NCI-H1436 treated with DMSO at 0.1 percent for 48 hours (cell line): ENCODE results near the gene P2RY11.

Source experiments
- DNase-seq: peaks from one replicate; lab custom pipeline; 2025; lab: John Stamatoyannopoulos, UW

The P2RY11 gene, protein sequence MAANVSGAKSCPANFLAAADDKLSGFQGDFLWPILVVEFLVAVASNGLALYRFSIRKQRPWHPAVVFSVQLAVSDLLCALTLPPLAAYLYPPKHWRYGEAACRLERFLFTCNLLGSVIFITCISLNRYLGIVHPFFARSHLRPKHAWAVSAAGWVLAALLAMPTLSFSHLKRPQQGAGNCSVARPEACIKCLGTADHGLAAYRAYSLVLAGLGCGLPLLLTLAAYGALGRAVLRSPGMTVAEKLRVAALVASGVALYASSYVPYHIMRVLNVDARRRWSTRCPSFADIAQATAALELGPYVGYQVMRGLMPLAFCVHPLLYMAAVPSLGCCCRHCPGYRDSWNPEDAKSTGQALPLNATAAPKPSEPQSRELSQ

DNA sequence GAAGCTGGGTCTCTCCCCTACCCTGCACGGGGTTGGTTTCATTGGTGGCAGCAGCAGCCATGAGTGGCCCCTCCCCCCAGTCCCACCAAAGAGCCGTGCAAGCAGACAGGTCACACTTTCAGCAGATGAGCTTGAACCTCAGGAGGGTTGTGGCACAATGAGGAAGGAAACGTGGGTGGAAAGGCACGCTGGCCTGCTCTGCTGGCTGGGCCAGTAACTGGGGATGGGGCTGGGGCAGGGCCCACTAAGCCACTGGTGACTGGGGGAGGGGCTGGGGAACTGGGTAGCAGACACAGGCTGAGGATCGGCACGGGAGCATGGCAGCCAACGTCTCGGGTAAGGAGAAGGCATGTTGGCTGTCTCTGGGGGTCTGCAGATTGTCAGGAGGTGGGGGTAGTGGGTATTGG lies at the start of gene P2RY11:
TSS of gene P2RY11 (plus strand) at position 289 of the 407 bp plus-strand sequence. CDS start at position 318, 29 bp downstream.
- no peak for DNase-seq

DNA sequence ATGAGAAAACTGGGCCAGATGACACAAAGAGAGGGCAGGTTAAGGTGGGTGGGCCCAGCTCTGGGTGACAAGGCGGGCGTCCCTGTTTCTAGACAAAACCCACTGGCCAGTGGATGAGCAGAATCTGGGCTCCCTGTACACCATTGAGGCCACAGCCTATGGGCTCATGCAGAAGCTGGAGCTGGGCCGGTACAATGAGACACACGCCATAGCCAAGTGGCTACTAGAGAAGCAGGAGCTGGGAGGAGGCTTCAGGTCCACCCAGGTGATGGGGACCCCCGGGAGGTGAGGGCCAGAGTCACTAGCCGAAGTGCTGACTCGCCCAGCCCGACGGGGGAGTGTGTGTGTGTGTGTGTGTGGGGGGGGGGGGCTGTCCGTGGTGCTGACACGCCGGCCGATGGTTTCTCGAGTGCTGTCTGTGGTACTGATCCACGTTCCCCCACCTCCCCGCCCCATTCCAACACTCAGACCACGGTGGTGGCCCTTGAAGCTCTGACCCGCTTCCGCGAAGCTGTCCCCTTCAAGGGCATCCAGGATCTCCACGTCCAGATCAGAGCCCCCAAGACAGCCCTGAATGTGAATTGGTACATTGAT lies 49.7 kb upstream of the P2RY11 start:
- DNase-seq, result no peak

DNA sequence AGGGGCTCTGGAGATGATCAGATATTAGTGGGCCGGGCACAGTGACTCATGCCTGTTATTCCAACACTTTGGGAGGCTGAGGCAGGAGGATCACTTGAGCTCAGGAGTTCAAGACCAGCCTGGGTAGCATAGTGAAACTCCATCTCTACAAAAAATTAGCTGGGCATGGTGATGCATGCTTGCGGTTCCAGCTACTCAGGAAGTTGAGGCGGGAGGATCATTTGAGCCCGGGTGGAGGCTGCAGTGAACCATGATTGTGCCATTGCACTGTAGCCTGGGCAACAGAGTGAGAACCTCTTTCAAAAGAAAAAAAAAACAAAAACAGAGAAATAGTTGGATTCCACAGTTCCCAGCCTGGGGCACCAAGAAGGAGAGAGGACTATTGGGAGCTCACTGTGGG lies 43.3 kb upstream of the P2RY11 start:
- no peak for DNase-seq

DNA sequence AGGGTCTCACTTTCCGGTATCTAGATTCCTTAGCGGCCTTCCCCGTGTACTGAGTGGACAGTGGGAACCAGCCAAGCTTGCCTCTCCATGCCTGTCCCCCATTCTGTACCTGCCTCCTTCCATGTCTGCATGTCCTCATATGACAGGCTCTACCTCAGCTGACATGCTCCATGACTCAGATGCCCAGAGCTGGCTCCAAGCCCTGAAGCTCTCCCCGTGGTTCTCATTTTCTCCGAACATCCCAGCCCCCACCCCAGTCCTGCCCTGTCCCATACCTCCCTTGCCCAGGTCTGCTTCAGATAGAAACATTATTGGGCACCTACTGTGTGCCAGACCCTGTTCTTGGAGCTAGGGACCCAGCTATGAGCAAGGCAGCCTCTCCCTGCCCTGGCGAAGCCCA lies 42.4 kb upstream of the P2RY11 start:
- no peak for DNase-seq

DNA sequence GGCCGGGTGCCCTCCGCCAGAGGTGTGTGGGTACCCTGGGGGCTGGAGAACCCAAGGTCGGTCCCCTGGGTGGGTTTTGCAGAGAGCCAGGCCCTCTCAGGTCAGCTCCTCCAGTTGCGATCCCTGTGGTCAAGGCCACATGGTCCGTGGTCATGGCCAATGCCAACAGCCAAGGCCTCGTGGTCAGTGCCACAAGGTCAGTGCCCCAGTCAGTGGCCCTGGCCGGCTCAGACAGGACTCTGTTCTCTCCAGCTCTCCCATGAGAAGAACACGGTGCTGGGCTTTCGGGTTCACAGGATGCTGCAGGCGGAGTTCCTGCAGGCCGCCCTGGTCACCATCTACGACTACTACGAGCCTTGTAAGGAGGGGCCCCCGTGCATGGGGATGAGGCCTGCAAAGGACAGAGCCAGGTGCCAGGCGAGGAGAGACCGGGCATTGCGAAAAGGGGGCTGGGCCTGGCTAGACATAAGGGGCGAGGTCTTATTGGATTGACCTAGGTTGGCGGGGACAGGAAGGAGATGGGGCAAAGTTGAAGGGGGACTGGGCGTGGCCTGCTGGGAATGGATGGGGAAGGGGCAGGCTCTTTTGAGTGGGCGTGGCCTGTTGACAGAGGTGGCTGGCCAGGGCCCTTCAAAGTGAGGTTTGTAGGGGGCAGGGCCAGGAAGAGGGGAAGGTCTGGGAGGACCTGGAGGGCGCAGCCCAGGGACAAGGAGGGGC lies 40.6 kb upstream of the P2RY11 start:
- no peak for DNase-seq

DNA sequence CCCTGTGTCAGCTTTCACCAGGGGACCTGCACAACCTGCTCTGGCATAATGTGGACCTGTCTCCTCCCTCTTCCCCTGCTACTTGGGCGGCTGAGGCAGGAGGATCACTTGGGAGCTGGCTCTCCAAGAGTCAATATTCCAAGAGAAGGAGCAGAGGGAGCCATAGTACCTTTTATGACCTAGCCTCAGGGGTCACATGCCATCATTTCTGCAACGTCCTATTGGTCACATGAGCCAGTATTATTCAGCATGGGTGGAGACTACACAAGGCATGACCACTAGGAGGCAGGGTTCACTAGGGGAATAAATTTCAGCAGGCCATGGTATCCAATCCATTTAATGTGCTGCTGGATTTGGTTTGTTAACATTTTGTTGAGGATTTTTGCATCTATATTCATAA lies 37.3 kb upstream of the P2RY11 start:
- no peak for DNase-seq

DNA sequence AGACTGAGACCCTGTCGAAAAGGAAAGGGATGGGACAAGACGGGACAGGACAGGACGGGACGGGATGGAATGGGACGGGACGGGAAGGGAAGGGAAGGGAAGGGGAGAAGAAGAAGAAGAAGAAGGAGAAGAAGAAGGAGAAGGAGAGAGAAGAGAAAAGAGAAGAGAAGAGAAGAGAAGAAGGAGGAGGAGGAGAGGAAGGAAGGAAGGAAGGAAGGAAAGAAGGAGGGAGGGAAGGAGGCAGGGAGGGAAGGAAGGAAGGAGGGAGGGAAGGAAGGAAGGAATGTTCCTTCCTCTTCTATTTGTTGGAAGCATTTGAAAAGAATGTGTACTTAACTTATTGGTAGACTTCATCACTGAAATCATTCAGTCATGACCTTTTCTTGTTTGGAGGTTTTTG lies 35.0 kb upstream of the P2RY11 start:
- DNase-seq, result no peak

DNA sequence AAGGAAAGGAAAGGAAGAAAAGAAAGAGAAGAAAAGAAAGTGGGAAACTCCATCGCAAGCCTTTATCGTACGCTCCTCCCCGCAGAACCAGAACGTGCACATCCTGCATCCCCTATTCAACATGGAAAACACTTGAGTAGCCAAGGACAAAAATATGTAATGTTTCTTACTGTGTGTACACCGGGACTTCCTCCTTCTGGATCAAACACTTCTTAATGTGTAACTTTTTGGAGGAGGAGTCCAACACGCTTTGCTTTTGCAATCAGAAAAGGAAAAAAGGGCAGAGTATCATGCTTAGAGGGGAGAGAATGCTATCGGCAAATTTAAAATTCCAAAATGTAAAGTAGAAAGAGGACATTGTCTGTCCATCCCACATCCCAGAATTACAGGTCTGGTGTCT lies 33.2 kb upstream of the P2RY11 start:
- DNase-seq, result no peak

DNA sequence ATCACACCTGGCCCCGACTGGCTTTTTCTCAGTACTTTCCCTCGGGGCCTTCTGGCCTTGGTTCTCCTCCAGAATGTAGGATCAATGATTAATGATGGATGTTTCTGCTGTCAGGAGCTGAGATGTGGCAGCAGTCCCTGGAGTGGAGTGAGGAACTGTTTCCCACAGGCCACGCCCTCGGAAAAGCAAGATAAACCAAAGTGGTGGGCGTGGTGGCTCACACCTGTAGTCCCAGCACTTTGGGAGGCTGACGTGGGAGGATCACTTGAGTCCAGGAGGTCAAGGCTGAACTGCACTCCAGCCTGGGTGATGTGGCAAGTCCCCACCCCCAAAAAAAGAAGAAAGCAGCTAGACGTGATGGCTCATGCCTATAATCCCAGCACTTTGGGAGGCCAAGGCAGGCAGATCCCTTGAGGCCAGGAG lies 32.5 kb upstream of the P2RY11 start:
- no peak for DNase-seq

DNA sequence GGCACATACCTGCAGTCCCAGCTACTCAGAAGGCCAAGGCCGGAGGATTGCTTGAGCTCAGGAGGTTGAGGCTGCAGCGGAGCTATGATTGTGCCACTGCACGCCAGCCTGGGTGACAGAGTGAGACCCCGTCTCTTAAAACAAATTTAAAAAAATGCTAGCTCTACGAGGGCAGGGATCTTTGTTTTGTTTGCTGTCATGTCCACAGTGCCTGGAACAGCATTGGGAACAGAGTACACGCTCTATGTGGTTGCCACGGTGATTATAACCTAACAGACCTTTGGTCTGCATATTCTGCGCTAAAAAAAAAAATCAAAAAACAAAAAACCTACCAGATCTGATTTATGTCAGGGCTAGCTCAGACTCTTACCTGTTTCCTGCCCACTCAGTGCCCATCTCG lies 27.6 kb upstream of the P2RY11 start:
- no peak for DNase-seq

DNA sequence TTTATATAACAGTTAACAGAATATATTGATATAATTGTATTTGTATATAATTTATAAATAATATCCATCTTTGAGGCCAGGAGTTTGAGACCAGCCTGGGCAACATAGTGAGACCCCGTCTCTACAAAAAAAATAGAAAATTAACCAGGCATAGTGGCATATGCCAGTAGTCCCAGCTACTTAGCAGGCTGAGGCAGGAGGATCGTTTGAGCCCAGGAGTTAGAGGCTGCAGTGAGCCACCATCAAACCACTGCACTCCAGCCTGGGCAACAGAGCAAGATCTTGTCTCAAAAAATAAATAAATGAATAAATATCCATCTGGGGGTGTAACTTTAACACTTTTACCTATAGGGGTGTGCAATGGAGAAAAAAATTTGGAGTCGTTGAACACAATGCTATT lies 26.7 kb upstream of the P2RY11 start:
- DNase-seq, result no peak

DNA sequence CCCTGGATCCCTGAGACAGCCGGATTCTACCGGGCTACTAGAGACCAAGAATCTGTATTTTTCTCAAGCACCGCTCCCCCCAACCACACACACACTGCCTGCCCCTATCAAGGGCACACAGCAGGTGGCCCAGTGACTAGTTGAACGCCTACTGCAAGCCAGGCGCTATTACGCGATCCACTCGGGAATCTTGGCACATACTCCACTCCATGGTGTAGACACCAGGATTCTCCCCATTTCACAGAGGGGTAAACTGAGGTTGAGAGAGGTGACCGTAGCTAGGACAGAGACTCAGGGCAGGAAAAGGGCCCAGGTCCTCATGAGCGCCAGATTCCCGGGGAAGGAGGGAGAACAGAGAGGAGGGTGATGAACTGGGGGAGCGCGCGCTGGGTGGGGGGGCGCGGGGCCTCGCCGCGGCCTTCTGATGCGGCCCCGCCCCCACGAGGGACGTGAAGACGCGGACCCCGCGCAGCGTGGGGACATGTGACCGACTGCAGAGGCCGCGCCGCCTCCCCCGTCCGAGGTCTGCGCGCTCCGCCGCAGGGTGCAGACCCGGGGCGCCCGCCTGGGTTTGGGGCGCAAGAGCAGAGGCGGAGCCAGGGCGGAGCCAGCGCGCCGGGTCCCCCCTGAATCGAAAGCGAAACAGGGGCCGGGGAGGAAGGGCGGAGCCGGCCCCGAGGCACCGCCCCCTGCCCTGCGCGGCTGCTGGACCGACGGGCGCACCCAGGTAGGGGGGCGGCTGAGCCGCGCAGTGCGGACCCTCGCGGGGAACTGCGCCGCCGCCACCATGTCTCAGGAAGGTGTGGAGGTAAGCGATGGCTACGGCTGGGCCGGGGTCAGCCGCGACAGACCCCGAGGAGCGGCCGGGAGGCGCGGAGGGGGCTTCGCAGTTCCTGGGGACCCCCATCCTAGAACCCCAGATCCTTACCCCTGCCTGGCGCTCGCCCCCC lies 25.6 kb upstream of the P2RY11 start, which contains the start of gene SHFL:
TSS of gene SHFL (plus strand) at position 677 of the 950 bp plus-strand sequence. CDS start at position 788, 111 bp downstream.
- no peak for DNase-seq

DNA sequence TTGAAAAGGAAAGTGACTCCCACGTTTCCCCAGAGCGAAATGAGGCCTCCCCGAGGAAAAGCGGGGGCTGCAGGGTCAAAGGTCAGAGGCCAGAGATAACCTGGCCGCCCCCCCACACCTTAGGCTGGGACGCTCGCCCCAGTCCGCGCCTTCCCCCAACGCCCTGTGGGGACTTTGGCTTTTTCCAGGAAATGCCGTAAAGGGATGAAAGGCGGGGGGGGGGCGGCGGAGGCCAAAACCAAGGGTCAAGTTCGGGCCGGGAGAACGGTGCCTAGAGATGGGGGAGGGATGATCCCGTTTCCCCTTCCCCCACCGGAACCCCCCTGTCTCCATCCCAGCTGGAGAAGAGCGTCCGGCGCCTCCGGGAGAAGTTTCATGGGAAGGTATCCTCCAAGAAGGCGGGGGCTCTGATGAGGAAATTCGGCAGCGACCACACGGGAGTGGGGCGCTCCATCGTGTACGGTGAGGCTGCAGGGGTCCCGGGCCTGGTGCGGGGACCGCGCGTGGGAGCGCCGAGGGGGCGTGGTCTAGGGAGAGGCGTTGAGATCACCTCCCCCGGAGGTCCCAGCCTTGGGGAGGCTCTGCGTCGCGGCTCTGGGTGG lies 24.8 kb upstream of the P2RY11 start:
- no peak for DNase-seq

DNA sequence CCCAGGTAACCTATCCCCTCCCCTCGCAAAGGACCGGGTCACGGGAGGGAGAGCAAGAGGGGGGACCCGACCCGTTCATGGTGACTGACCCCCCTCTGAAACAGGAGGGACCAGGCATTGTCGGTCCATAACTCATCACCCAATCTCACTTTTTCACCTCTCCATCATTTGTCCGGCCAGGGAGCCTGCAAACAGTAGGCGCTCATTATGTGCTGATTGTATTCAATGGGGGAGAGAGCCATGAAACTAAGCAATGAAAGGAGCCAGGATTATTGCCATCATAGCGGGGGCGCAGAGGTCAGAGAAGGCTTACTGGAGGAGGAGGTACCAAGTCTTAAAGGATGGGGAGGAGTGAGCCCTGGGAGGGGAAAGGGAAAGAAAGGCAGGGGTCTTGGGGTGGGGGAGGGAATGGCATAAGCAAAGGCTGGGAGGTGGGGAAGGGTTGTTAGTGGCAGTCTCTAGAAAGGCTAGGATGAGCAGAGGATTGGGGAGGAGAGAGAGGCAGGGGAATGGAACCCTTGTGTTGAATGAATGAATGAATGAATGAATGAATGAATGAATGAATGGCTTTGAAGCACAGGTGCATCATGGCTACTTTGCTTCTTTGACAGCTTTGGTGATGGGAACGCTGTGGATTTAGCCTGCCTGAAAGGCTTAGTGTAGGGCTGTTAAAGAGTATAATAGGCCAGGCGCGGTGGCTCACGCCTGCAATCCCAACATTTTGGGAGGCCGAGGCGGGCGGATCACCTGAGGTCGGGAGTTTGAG lies 24.0 kb upstream of the P2RY11 start:
- no peak for DNase-seq

DNA sequence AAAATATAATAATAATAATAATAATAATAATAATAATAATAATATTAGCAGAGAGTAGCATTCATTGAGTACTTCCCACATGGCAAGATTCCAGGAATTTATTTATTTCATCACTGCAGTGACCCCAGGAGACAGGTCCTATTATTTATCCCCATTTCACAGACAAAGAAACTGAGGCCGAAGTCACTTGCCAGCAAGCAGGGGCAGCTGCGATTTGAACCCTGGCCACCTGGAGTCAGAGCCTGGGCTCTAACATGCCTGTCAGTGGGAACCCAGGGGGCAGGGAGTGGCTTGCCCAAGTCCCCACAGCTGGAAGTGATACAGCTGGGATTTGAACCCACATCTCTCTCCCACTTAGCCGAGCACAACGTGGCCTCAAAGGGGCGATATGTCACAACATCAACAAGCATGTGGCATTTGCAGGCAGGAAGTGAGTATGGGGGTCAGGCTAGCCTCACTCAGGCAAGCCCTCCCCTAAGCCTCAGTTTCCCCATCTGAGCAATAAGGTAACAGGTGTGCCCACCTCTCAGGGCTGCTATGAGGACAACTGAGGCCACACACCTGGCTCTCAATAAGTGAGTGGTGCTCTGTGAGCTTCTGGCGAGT lies 22.4 kb upstream of the P2RY11 start:
- DNase-seq, result no peak

DNA sequence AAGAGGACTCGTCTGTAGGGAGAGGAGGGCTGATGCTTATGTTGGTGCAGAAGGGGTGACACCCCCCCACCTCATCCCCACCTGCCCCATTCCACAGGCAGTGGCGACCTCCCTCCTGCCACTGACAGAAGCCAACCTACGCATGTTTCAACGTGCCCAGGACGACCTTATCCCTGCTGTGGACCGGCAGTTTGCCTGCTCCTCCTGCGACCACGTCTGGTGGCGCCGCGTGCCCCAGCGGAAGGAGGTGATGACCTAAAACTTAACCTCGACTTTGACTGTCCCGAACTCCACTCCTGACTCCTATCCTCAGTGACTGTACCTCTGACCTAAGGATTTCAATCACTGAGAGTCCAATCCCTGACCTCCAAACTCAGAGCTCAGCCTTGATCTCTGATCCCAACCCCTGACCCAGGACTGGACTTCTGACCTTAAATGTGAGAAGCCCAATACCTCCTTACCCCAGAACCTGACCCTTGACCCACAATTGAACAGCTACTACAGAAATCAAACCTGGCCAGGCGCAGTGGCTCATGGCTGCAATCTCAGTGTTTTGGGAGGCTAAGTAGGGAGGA lies 21.6 kb upstream of the P2RY11 start:
- DNase-seq, result no peak

DNA sequence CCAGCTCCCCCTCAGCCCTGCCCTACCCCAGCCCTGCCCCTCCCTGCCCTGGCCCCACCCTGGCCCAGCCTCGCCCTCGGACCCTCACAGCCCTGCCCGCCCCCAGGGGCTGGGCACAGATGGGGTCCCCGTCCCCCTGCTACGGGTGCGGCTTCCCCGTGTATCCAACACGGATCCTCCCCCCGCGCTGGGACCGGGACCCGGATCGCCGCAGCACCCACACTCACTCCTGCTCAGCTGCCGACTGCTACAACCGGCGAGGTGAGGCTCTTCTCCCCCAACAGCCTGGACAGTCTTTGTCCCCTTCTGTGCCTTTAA lies 20.2 kb upstream of the P2RY11 start:
- no peak for DNase-seq

DNA sequence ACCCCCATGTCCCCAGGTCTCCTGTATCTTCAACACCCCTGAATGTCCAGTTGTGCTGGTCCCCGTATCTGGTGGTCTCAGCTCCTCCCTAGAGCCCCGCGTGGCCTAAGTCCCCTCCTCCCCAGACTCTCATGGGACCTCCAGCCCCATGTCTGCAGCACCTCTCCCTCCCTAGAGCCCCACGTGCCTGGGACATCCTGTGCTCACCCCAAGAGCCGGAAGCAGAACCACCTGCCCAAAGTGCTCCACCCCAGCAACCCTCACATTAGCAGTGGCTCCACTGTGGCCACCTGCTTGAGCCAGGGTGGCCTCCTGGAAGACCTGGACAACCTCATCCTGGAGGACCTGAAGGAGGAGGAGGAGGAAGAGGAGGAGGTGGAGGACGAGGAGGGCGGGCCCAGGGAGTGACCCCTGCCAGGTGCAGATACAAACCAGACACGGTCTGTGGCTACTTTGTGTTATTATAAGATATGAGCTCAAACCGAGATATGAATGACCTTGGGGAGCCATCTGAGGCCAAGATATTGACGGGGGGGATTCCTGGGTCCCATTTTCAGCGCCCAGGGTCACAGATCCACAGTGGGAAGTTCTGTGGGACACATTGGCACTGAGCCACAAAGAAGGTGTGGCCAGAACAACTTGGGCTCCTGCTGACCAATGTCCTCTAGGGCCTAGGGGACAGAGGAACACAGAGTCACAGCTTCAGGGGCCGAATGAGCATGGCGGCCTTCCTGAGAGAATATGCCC lies 19.4 kb upstream of the P2RY11 start:
- DNase-seq, result no peak

DNA sequence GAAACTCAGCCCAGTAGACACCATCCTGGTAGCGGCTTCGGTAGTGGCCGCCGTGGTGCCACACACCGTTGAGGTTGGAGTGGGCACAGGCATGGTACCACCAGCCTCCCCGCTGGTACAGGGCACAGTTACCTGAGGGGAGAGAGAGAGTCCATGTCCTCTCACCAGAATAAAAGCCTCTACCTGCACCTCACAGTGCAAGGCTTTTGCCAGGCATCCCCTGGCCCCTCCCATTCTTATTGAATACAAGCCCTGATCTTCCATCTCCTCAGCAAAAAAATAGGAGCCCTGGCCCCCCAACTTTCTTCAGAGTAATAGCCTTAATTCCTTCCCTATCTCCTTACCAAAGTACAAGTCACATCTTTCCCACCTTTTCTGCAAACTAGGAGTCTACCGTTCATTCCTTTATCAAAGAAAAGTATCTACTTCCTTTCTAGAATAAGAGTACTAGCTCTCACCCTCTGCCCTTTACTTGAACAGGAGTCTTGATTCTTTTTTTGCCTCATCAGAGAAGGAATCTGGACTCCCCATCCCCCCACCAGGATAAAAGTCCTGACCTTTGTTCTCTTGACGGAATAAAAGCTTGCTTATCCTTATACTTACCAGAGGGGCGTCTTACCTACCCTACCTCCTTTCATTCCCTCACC lies 18.7 kb upstream of the P2RY11 start:
- no peak for DNase-seq
